ENCODE results near the gene YBX3.

DNA sequence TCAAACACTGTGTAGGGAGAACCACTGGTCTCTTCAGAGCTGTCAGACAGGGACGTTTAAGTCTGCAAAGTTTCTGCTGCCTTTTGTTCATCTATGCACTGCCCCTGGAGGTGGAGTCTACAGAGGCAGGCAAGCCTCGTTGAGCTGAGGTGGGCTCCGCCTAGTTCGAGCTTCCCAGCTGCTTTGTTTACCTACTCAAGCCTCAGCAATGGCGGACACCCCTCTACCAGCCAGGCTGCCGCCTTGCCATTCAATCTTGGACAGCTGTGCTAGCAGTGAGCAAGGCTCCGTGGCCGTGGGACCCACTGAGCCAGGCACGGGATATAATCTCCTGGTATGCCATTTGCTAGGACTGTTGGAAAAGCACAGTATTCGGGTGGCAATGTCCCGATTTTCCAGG lies 24.6 kb upstream of the YBX3 start:
- TF ChIP-seq ZNF558 (CRISPR knock-in tag; IDR thresholded peaks at IDR 0.05; ENCODE audit: borderline replicate concordance), result no peak
- no peak for TF ChIP-seq POLR2A (IDR thresholded peaks at IDR 0.05; ENCODE audit: insufficient read depth in 1 of 2, low read depth in 2 of 2, low read length in 2 of 2)

All from HepG2 (cell line).